ENCODE data around the gene SPACDR.

DNA sequence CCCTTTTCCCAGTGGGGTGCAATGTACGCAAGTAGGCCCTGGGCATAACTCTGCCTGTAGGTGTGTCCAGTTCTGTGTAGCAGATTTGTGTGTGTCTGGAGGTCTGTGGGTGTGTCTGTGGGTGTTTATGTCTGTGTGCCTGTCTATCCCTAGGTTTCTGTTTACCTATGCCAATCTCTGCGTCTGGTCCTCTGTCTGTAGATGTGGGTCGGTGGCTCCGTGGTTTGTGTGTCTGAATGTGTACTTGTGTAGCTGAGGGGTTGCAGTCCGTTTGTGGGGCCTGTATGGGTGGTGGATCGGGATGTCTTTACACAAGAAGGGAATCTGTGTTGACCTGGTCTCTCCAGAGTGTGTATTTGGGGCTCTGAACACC, 20.6 kb upstream of the SPACDR start:
- TF ChIP-seq, protein P1, sequence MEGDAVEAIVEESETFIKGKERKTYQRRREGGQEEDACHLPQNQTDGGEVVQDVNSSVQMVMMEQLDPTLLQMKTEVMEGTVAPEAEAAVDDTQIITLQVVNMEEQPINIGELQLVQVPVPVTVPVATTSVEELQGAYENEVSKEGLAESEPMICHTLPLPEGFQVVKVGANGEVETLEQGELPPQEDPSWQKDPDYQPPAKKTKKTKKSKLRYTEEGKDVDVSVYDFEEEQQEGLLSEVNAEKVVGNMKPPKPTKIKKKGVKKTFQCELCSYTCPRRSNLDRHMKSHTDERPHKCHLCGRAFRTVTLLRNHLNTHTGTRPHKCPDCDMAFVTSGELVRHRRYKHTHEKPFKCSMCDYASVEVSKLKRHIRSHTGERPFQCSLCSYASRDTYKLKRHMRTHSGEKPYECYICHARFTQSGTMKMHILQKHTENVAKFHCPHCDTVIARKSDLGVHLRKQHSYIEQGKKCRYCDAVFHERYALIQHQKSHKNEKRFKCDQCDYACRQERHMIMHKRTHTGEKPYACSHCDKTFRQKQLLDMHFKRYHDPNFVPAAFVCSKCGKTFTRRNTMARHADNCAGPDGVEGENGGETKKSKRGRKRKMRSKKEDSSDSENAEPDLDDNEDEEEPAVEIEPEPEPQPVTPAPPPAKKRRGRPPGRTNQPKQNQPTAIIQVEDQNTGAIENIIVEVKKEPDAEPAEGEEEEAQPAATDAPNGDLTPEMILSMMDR (IDR thresholded peaks at IDR 0.05) = no peak
- no peak for TF ChIP-seq POLR2A (IDR thresholded peaks at IDR 0.05)
- no peak for TF ChIP-seq EP300 (IDR thresholded peaks at IDR 0.05)
